ENCODE results near the gene ZRANB3. TPM values are rescaled to one million over a fixed set of nuclear protein-coding genes. Genes with fewer than 3 reads are reported as not detected.

Gene ZRANB3
- total and polyA plus RNA-seq, 2 experiments from 2014 or later, result 10.5 to 16.8 TPM

- no peak for DNase-seq (ENCODE audit: low spot score)
- no peaks in the 10 kb centered on the region for H3K9me2 ChIP-seq (ENCODE audit: insufficient read depth)
- H3K4me1 ChIP-seq (ENCODE audit: insufficient read depth), result no peaks in the 10 kb centered on the region
- no peak overlapping the region for H3K4me2 ChIP-seq
- H3K79me2 ChIP-seq (replicated peaks; ENCODE audit: insufficient read depth), result no peaks in the 10 kb centered on the region
- H3K9me3 Mint-ChIP-seq, result no peaks in the 10 kb centered on the region
- H3K4me3 ChIP-seq, result no peak overlapping the region
- H4K20me1 ChIP-seq (replicated peaks; ENCODE audit: insufficient read depth), result peaks cover 4% of the 10 kb centered on the region; the same call in 1 of the 2 replicates
- peaks cover 35% of the 10 kb centered on the region for H3K36me3 ChIP-seq (ENCODE audit: insufficient read depth)
- H3K36me3 Mint-ChIP-seq (ENCODE audit: low read depth), result peaks cover 35% of the 10 kb centered on the region
- no peak overlapping the region for H3K27ac Mint-ChIP-seq
- H3K4me1 Mint-ChIP-seq, result peaks cover 4% of the 10 kb centered on the region; the same call in 1 of the 3 replicates
- H3K27me3 ChIP-seq (ENCODE audit: insufficient read depth), result no peaks in the 10 kb centered on the region
- TF ChIP-seq CREB1 (CRISPR knock-in tag; IDR thresholded peaks at IDR 0.05; ENCODE audit: low read depth) (no peak), CTCF (conservative IDR thresholded peaks at IDR 0.05; ENCODE audit: low read depth in 2 of 2) (no peak)
- H3K27me3 Mint-ChIP-seq (ENCODE audit: insufficient read depth, low read depth, poor library complexity), result no peaks in the 10 kb centered on the region
- no peak overlapping the region for H3K4me3 Mint-ChIP-seq
- ATAC-seq, result no peak
- H2AFZ ChIP-seq, result no peak overlapping the region
- H3K27ac ChIP-seq (ENCODE audit: low read depth), result no peak overlapping the region
- no peaks in the 10 kb centered on the region for H3F3A ChIP-seq (replicated peaks; ENCODE audit: low read depth)
These were observed 367.7 kb downstream of the ZRANB3 start for GRCh38 chr2:135163306-135163705.

GRCh38 chr2:135162786-135163185, 368.2 kb downstream of the ZRANB3 start:
- Mint-ChIP-seq H3K27ac (no peak overlapping the region), H3K4me1 (no peaks in the 10 kb centered on the region; the same call in 2 of the 3 replicates), H3K4me3 (no peak overlapping the region), H3K36me3 (ENCODE audit: low read depth) (peaks cover 33% of the 10 kb centered on the region; the same call in 2 of the 3 replicates), H3K27me3 (ENCODE audit: insufficient read depth, low read depth, poor library complexity) (peaks cover under 1% of the 10 kb centered on the region), H3K9me3 (no peaks in the 10 kb centered on the region)
- ATAC-seq (no peak), DNase-seq (ENCODE audit: low spot score) (no peak)
- Histone ChIP-seq H3K27me3 (ENCODE audit: insufficient read depth) (no peaks in the 10 kb centered on the region), H2AFZ (no peak overlapping the region), H3K79me2 (replicated peaks; ENCODE audit: insufficient read depth) (no peaks in the 10 kb centered on the region), H4K20me1 (replicated peaks; ENCODE audit: insufficient read depth) (peaks cover 2% of the 10 kb centered on the region; the same call in 1 of the 2 replicates), H3F3A (replicated peaks; ENCODE audit: low read depth) (no peaks in the 10 kb centered on the region), H3K36me3 (ENCODE audit: insufficient read depth) (peaks cover 35% of the 10 kb centered on the region), H3K9me2 (ENCODE audit: insufficient read depth) (no peaks in the 10 kb centered on the region), H3K4me3 (no peak overlapping the region), H3K4me1 (ENCODE audit: insufficient read depth) (no peaks in the 10 kb centered on the region), H3K27ac (ENCODE audit: low read depth) (no peak overlapping the region), H3K4me2 (no peak overlapping the region)
- TF ChIP-seq ZNF462 (CRISPR knock-in tag; IDR thresholded peaks at IDR 0.05), result no peak
- no peak for TF ChIP-seq EZH2 (IDR thresholded peaks at IDR 0.05; ENCODE audit: low read depth, unreplicated experiment)

Measured in GM23338 (cell line).